H9 (cell line): ENCODE results near the gene CDK5RAP1. TPM values are rescaled to one million over a fixed set of nuclear protein-coding genes. Genes with fewer than 3 reads are reported as not detected.

Experiments
- DNase-seq: peaks from one replicate; pipeline ENCODE4 v3.0.0-alpha.2; 2017
- H2AFZ ChIP-seq: one replicate; pipeline ENCODE4 v1.6.1; 2013; ENCODE audit warnings: mild to moderate bottlenecking, low read length, control low read depth, moderate library complexity
- H2AK5ac ChIP-seq: 2 replicates; pipeline ENCODE4 v1.6.1; 2013; ENCODE audit warnings: low read length, control low read depth, mixed read lengths; ENCODE audit not compliant: insufficient read length
- H2BK120ac ChIP-seq: one replicate; pipeline ENCODE4 v1.6.1; 2013; ENCODE audit warnings: low read depth, mild to moderate bottlenecking, low read length, control low read depth, inconsistent platforms; ENCODE audit not compliant: poor library complexity, severe bottlenecking
- H2BK12ac ChIP-seq: 2 replicates; pipeline ENCODE4 v1.6.1; 2013; ENCODE audit warnings: low read length, control low read depth, mixed read lengths, low read depth; ENCODE audit not compliant: insufficient read length
- H2BK15ac ChIP-seq: 2 replicates; pipeline ENCODE4 v1.6.1; 2013; ENCODE audit warnings: low read depth, low read length, control low read depth
- H2BK20ac ChIP-seq: one replicate; pipeline ENCODE4 v1.6.1; 2013; ENCODE audit warnings: low read depth, mild to moderate bottlenecking, low read length, control low read depth, inconsistent platforms; ENCODE audit not compliant: poor library complexity, severe bottlenecking
- H2BK5ac ChIP-seq: 2 replicates; pipeline ENCODE4 v1.6.1; 2013; ENCODE audit warnings: low read length, control low read depth, mixed read lengths; ENCODE audit not compliant: insufficient read length
- H3K14ac ChIP-seq: 2 replicates; pipeline ENCODE4 v1.6.1; 2013; ENCODE audit warnings: low read length, control low read depth; ENCODE audit not compliant: insufficient read depth
- H3K18ac ChIP-seq: 2 replicates; pipeline ENCODE4 v1.6.1; 2013; ENCODE audit warnings: low read depth, mild to moderate bottlenecking, mixed read lengths, low read length, control low read depth; ENCODE audit not compliant: insufficient read length
- H3K23ac ChIP-seq: 2 replicates; pipeline ENCODE4 v1.6.1; 2013; ENCODE audit warnings: low read length, control low read depth, mixed read lengths, low read depth; ENCODE audit not compliant: insufficient read length
- H3K23me2 ChIP-seq: 2 replicates; pipeline ENCODE4 v1.6.1; 2013; ENCODE audit warnings: low read depth, mild to moderate bottlenecking, mixed read lengths, low read length, control low read depth; ENCODE audit not compliant: insufficient read length, poor library complexity, severe bottlenecking
- H3K27ac ChIP-seq: 2 replicates; pipeline ENCODE4 v1.5.1; 2013; ENCODE audit warnings: low read length, control low read depth, mixed read lengths, low read depth; ENCODE audit not compliant: insufficient read length
- H3K27me3 ChIP-seq: 2 replicates; pipeline ENCODE4 v1.6.1; 2013; ENCODE audit warnings: low read length, control low read depth, inconsistent platforms; ENCODE audit not compliant: insufficient read depth
- H3K4ac ChIP-seq: 2 replicates; pipeline ENCODE4 v1.6.1; 2013; ENCODE audit warnings: low read depth, mild to moderate bottlenecking, control low read depth, inconsistent platforms, low read length, moderate library complexity
- H3K4me1 ChIP-seq: 2 replicates; pipeline ENCODE4 v1.6.1; 2013; ENCODE audit warnings: low read length, control low read depth, inconsistent platforms; ENCODE audit not compliant: insufficient read depth
- H3K4me2 ChIP-seq: 2 replicates; pipeline ENCODE4 v1.6.1; 2013; ENCODE audit warnings: low read length, control low read depth, mixed read lengths; ENCODE audit not compliant: insufficient read length, insufficient read depth
- H3K56ac ChIP-seq: 2 replicates; pipeline ENCODE4 v1.6.1; 2013; ENCODE audit warnings: low read depth, mild to moderate bottlenecking, mixed read lengths, low read length, control low read depth; ENCODE audit not compliant: insufficient read length
- H3K79me1 ChIP-seq: 2 replicates; pipeline ENCODE4 v1.6.1; 2013; ENCODE audit warnings: low read depth, mild to moderate bottlenecking, moderate library complexity, low read length, control low read depth, inconsistent platforms; ENCODE audit not compliant: insufficient read depth, poor library complexity, severe bottlenecking
- H3K79me2 ChIP-seq: 2 replicates; pipeline ENCODE4 v1.6.1; 2013; ENCODE audit warnings: low read length, control low read depth, inconsistent platforms; ENCODE audit not compliant: insufficient read depth
- H3K9ac ChIP-seq: 2 replicates; pipeline ENCODE4 v1.6.1; 2013; ENCODE audit warnings: low read length, control low read depth, mixed read lengths; ENCODE audit not compliant: insufficient read length; ENCODE audit errors: extremely low read depth
- H3K9me3 ChIP-seq: one replicate; pipeline ENCODE4 v1.6.1; 2013; ENCODE audit warnings: low read depth, low read length, inconsistent platforms; ENCODE audit not compliant: control insufficient read depth
- H3T11ph ChIP-seq: one replicate; pipeline ENCODE4 v1.6.1; 2013; ENCODE audit warnings: mild to moderate bottlenecking, low read length, control low read depth, inconsistent platforms
- H4K20me1 ChIP-seq: one replicate; pipeline ENCODE4 v1.6.1; 2013; ENCODE audit not compliant: control insufficient read depth, insufficient read length, insufficient read depth
- H4K5ac ChIP-seq: 2 replicates; pipeline ENCODE4 v1.6.1; 2013; ENCODE audit warnings: low read depth, mild to moderate bottlenecking, mixed read lengths, low read length, control low read depth; ENCODE audit not compliant: insufficient read length
- H4K8ac ChIP-seq: replicated peaks from 2 replicates; pipeline ENCODE4 v1.6.1; 2013; ENCODE audit warnings: low read length, control low read depth, mixed read lengths, low read depth; ENCODE audit not compliant: insufficient read length
- H4K91ac ChIP-seq: 2 replicates; pipeline ENCODE4 v1.6.1; 2013; ENCODE audit warnings: low read depth, mild to moderate bottlenecking, moderate library complexity, mixed read lengths, low read length, control low read depth; ENCODE audit not compliant: insufficient read length
- H3K27ac Mint-ChIP-seq, 3 experiments: 2 replicates in 2 of 3; 3 replicates in 1 of 3; pipeline ENCODE4 v1.8.0; 2020 to 2021; ENCODE audit warnings: mixed read lengths in 3 of 3, mild to moderate bottlenecking in 1 of 3, moderate library complexity in 1 of 3
- H3K27me3 Mint-ChIP-seq: 2 replicates; pipeline ENCODE4 v1.8.0; 2021; ENCODE audit warnings: low read depth, mild to moderate bottlenecking, moderate library complexity, mixed read lengths
- H3K36me3 Mint-ChIP-seq, 3 experiments: 2 replicates in 2 of 3; 3 replicates in 1 of 3; pipeline ENCODE4 v1.8.0; 2020 to 2021; ENCODE audit warnings: low read depth in 3 of 3, mixed read lengths in 3 of 3; ENCODE audit not compliant: insufficient read depth in 1 of 3
- H3K4me1 Mint-ChIP-seq, 2 experiments: 2 replicates each; pipeline ENCODE4 v1.8.0; 2020; ENCODE audit warnings: mixed read lengths in 2 of 2
- H3K4me3 Mint-ChIP-seq, 2 experiments: 2 replicates in 1 of 2; 3 replicates in 1 of 2; pipeline ENCODE4 v1.8.0; 2020 to 2021; ENCODE audit warnings: mild to moderate bottlenecking in 2 of 2, mixed read lengths in 2 of 2, moderate library complexity in 1 of 2
- H3K9me3 Mint-ChIP-seq, 2 experiments: 2 replicates in 1 of 2; 3 replicates in 1 of 2; pipeline ENCODE4 v1.8.0; 2020; ENCODE audit warnings: mild to moderate bottlenecking in 2 of 2, mixed read lengths in 2 of 2, moderate library complexity in 1 of 2
- WGBS: extraction: QIAGEN DNeasy Blood & Tissue Kit; methylation state at CpG from one replicate; pipeline ENCODE4 v1.1.7; 2013; ENCODE audit warnings: missing lambda C conversion rate, low lambda C conversion rate, mixed read lengths; ENCODE audit not compliant: insufficient read length; ENCODE audit errors: extremely low coverage; 5-methylcytosine and 5-hydroxymethylcytosine counted together
- total RNA-seq: library from RNA; stranded (reverse); gene quantifications from 2 replicates; pipeline ENCODE4 v1.2.1, GENCODE V29; 2021
- TF ChIP-seq, protein P1 (sequence below): fragments of 200-600 bp; sonication (generic); conservative IDR thresholded peaks from 3 replicates; pipeline ENCODE4 v1.8.0; 2021; ENCODE audit warnings: antibody characterized with exemption, mild to moderate bottlenecking

Gene CDK5RAP1
- total RNA-seq, 1 experiment from 2014 or later, result 66.4 TPM

DNA sequence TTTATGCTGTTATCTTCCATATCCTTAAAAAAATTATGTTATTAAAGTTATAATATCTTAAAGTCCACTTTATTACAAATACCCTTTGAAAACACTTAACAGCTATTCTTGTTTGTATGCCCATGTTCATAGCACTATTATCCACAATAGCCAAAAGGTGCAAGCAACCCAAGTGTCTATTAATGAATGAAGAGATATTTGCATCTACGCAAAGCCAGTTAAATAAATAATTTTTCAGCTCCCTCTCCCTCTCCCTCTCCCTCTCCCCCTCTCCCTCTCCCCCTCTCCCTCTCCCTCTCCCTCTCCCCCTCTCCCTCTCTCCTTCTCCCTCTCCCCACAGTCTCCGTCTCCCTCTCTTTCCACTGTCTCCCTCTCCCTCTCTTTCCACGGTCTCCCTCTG, 13.1 kb downstream of the CDK5RAP1 start:
- no peak overlapping the region for H3K9ac ChIP-seq
- no peaks in the 10 kb centered on the region for H4K20me1 ChIP-seq
- no peaks in the 10 kb centered on the region for H3K23me2 ChIP-seq
- H4K8ac ChIP-seq, result no peak overlapping the region
- no peaks in the 10 kb centered on the region for H3K79me2 ChIP-seq
- no peak overlapping the region for H2BK15ac ChIP-seq
- no peak overlapping the region for H3K14ac ChIP-seq
- H3K27ac ChIP-seq, result no peak overlapping the region
- no peak overlapping the region for H3K56ac ChIP-seq
- no peak overlapping the region for H2BK120ac ChIP-seq
- Mint-ChIP-seq H3K27ac (no peak overlapping the region), H3K27me3 (no peaks in the 10 kb centered on the region), H3K4me1 (no peaks in the 10 kb centered on the region), H3K36me3 (peaks cover 35 to 90% (median 79%) of the 10 kb centered on the region in 3 experiments), H3K9me3 (peaks cover 7 to 10% of the 10 kb centered on the region in 2 experiments; a peak in 3 of 5 replicates), H3K4me3 (no peak overlapping the region)
- H3K27me3 ChIP-seq, result no peaks in the 10 kb centered on the region
- H3K4me1 ChIP-seq, result no peaks in the 10 kb centered on the region
- H2BK12ac ChIP-seq, result no peak overlapping the region
- no peak overlapping the region for H2BK20ac ChIP-seq
- WGBS, result no CpG with 5 or more reads among the region's 3 CpGs
- H3T11ph ChIP-seq, result no peak overlapping the region
- H2AFZ ChIP-seq, result no peak overlapping the region
- no peak for DNase-seq
- H2BK5ac ChIP-seq, result no peak overlapping the region
- no peak overlapping the region for H2AK5ac ChIP-seq
- no peak overlapping the region for H3K4ac ChIP-seq
- no peak overlapping the region for H3K18ac ChIP-seq
- H3K4me2 ChIP-seq, result no peak overlapping the region
- no peaks in the 10 kb centered on the region for H3K9me3 ChIP-seq
- H4K5ac ChIP-seq, result no peak overlapping the region
- no peaks in the 10 kb centered on the region for H3K79me1 ChIP-seq
- no peak overlapping the region for H4K91ac ChIP-seq
- no peak overlapping the region for H3K23ac ChIP-seq
- TF ChIP-seq, protein P1, sequence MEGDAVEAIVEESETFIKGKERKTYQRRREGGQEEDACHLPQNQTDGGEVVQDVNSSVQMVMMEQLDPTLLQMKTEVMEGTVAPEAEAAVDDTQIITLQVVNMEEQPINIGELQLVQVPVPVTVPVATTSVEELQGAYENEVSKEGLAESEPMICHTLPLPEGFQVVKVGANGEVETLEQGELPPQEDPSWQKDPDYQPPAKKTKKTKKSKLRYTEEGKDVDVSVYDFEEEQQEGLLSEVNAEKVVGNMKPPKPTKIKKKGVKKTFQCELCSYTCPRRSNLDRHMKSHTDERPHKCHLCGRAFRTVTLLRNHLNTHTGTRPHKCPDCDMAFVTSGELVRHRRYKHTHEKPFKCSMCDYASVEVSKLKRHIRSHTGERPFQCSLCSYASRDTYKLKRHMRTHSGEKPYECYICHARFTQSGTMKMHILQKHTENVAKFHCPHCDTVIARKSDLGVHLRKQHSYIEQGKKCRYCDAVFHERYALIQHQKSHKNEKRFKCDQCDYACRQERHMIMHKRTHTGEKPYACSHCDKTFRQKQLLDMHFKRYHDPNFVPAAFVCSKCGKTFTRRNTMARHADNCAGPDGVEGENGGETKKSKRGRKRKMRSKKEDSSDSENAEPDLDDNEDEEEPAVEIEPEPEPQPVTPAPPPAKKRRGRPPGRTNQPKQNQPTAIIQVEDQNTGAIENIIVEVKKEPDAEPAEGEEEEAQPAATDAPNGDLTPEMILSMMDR, result no peak
